ENCODE measurements around the gene GTF3C5. TPM values are rescaled to one million over a fixed set of nuclear protein-coding genes. Genes with fewer than 3 reads are reported as not detected.

GTF3C5 gene
- total and polyA plus RNA-seq, 9 of the 15 experiments (the other 6 are each of a cell fraction or from before 2014, with no cell fraction given) = 3.8 to 118 (median 83.7) TPM

DNA sequence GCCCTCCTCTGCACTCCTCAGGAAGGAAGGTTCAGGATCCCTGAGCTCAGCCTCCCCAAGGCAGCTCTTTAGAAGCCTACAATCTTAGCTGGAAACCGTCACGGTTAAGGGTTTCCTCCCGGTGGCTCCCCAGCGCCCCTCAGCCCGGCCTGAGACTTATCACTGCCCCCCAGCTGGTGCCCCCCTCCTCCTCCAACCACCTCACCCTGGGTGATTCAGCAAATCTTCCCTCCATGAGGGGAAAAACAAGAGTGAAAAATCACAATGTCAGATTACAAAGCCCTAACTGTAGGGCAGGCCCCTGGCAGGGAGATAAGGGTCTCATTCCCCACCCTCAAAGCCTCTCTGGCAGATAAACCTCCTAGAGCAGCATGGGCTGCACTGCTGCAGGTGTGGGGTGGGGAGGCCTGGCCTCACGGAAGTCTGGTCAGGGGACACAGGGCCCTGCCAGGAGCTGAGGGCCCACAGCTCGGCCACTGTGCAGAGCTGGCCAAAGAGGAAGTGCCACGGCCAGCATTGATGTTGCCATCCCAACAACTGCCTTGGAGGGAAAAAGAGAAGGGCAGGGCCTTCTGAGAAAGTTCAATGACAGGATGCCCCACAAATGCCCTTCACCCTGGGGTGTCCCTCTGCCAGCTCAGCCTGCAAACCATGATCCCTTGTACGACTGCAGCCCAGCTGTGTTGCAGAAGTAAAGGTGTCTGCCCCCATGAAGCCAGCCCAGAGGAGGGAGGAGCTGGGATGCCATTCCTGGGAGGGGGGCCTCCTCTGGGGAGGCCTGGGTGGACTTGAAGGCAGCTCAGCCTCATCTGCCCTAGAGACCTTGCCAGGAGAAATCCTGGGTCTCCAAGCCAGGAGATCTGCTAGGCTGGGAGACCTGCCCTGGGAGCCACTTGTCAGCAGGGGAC, 26.5 kb upstream of the GTF3C5 start (continued):
- no peak for TF ChIP-seq ZNF551 (CRISPR knock-in tag; IDR thresholded peaks at IDR 0.05)
- TF ChIP-seq, protein P1, sequence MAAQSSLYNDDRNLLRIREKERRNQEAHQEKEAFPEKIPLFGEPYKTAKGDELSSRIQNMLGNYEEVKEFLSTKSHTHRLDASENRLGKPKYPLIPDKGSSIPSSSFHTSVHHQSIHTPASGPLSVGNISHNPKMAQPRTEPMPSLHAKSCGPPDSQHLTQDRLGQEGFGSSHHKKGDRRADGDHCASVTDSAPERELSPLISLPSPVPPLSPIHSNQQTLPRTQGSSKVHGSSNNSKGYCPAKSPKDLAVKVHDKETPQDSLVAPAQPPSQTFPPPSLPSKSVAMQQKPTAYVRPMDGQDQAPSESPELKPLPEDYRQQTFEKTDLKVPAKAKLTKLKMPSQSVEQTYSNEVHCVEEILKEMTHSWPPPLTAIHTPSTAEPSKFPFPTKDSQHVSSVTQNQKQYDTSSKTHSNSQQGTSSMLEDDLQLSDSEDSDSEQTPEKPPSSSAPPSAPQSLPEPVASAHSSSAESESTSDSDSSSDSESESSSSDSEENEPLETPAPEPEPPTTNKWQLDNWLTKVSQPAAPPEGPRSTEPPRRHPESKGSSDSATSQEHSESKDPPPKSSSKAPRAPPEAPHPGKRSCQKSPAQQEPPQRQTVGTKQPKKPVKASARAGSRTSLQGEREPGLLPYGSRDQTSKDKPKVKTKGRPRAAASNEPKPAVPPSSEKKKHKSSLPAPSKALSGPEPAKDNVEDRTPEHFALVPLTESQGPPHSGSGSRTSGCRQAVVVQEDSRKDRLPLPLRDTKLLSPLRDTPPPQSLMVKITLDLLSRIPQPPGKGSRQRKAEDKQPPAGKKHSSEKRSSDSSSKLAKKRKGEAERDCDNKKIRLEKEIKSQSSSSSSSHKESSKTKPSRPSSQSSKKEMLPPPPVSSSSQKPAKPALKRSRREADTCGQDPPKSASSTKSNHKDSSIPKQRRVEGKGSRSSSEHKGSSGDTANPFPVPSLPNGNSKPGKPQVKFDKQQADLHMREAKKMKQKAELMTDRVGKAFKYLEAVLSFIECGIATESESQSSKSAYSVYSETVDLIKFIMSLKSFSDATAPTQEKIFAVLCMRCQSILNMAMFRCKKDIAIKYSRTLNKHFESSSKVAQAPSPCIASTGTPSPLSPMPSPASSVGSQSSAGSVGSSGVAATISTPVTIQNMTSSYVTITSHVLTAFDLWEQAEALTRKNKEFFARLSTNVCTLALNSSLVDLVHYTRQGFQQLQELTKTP (IDR thresholded peaks at IDR 0.05; ENCODE audit: low read depth in 1 of 2, partially characterized antibody in 2 of 2) = peak; percentile 21 to 85
- TF ChIP-seq ZNF253 (CRISPR knock-in tag; conservative IDR thresholded peaks at IDR 0.05) = no peak
- TF ChIP-seq ZBTB7A (IDR thresholded peaks at IDR 0.05; ENCODE audit: borderline replicate concordance, control insufficient read depth, low read depth, low read length) = peak; percentile 99
- TF ChIP-seq, protein P2, sequence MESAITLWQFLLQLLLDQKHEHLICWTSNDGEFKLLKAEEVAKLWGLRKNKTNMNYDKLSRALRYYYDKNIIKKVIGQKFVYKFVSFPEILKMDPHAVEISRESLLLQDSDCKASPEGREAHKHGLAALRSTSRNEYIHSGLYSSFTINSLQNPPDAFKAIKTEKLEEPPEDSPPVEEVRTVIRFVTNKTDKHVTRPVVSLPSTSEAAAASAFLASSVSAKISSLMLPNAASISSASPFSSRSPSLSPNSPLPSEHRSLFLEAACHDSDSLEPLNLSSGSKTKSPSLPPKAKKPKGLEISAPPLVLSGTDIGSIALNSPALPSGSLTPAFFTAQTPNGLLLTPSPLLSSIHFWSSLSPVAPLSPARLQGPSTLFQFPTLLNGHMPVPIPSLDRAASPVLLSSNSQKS (CRISPR knock-in tag; IDR thresholded peaks at IDR 0.05) = no peak
- TF ChIP-seq, protein P3, sequence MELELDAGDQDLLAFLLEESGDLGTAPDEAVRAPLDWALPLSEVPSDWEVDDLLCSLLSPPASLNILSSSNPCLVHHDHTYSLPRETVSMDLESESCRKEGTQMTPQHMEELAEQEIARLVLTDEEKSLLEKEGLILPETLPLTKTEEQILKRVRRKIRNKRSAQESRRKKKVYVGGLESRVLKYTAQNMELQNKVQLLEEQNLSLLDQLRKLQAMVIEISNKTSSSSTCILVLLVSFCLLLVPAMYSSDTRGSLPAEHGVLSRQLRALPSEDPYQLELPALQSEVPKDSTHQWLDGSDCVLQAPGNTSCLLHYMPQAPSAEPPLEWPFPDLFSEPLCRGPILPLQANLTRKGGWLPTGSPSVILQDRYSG (tag; conservative IDR thresholded peaks at IDR 0.05; ENCODE audit: low read depth) = peak; percentile 72
- TF ChIP-seq, protein P4, sequence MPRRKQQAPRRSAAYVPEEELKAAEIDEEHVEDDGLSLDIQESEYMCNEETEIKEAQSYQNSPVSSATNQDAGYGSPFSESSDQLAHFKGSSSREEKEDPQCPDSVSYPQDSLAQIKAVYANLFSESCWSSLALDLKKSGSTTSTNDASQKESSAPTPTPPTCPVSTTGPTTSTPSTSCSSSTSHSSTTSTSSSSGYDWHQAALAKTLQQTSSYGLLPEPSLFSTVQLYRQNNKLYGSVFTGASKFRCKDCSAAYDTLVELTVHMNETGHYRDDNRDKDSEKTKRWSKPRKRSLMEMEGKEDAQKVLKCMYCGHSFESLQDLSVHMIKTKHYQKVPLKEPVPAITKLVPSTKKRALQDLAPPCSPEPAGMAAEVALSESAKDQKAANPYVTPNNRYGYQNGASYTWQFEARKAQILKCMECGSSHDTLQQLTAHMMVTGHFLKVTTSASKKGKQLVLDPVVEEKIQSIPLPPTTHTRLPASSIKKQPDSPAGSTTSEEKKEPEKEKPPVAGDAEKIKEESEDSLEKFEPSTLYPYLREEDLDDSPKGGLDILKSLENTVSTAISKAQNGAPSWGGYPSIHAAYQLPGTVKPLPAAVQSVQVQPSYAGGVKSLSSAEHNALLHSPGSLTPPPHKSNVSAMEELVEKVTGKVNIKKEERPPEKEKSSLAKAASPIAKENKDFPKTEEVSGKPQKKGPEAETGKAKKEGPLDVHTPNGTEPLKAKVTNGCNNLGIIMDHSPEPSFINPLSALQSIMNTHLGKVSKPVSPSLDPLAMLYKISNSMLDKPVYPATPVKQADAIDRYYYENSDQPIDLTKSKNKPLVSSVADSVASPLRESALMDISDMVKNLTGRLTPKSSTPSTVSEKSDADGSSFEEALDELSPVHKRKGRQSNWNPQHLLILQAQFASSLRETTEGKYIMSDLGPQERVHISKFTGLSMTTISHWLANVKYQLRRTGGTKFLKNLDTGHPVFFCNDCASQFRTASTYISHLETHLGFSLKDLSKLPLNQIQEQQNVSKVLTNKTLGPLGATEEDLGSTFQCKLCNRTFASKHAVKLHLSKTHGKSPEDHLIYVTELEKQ (CRISPR knock-in tag; IDR thresholded peaks at IDR 0.05) = peak; percentile 33; the same call in 1 of the 2 replicates
- peak; percentile 98 for TF ChIP-seq CCNT2 (IDR thresholded peaks at IDR 0.05; ENCODE audit: borderline replicate concordance, extremely low read depth, insufficient read length, low read depth, low read length)
- TF ChIP-seq CBFA2T2 (conservative IDR thresholded peaks at IDR 0.05) = peak; percentile 99
- TF ChIP-seq, protein P5, sequence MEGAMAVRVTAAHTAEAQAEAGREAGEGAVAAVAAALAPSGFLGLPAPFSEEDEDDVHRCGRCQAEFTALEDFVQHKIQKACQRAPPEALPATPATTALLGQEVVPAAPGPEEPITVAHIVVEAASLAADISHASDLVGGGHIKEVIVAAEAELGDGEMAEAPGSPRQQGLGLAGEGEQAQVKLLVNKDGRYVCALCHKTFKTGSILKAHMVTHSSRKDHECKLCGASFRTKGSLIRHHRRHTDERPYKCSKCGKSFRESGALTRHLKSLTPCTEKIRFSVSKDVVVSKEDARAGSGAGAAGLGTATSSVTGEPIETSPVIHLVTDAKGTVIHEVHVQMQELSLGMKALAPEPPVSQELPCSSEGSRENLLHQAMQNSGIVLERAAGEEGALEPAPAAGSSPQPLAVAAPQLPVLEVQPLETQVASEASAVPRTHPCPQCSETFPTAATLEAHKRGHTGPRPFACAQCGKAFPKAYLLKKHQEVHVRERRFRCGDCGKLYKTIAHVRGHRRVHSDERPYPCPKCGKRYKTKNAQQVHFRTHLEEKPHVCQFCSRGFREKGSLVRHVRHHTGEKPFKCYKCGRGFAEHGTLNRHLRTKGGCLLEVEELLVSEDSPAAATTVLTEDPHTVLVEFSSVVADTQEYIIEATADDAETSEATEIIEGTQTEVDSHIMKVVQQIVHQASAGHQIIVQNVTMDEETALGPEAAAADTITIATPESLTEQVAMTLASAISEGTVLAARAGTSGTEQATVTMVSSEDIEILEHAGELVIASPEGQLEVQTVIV (CRISPR knock-in tag; IDR thresholded peaks at IDR 0.05; ENCODE audit: borderline replicate concordance) = no peak
- TF ChIP-seq SMAD4 (CRISPR knock-in tag; conservative IDR thresholded peaks at IDR 0.05) = peak; percentile 96
- no peak for TF ChIP-seq FOXJ2 (tag; IDR thresholded peaks at IDR 0.05)
- no peak for TF ChIP-seq ZFPM2 (CRISPR knock-in tag; IDR thresholded peaks at IDR 0.05)
